ENCODE results near the gene BEST4. TPM values are rescaled to one million over a fixed set of nuclear protein-coding genes. Genes with fewer than 3 reads are reported as not detected.
"Not testable (repeated sequence)": the region's sequence is repeated elsewhere in the genome, so short reads cannot be mapped to it uniquely, and the experiment has no call there.

The BEST4 gene
- total RNA-seq, 2 experiments from 2014 or later, result 0.26 to 0.42 TPM

DNA sequence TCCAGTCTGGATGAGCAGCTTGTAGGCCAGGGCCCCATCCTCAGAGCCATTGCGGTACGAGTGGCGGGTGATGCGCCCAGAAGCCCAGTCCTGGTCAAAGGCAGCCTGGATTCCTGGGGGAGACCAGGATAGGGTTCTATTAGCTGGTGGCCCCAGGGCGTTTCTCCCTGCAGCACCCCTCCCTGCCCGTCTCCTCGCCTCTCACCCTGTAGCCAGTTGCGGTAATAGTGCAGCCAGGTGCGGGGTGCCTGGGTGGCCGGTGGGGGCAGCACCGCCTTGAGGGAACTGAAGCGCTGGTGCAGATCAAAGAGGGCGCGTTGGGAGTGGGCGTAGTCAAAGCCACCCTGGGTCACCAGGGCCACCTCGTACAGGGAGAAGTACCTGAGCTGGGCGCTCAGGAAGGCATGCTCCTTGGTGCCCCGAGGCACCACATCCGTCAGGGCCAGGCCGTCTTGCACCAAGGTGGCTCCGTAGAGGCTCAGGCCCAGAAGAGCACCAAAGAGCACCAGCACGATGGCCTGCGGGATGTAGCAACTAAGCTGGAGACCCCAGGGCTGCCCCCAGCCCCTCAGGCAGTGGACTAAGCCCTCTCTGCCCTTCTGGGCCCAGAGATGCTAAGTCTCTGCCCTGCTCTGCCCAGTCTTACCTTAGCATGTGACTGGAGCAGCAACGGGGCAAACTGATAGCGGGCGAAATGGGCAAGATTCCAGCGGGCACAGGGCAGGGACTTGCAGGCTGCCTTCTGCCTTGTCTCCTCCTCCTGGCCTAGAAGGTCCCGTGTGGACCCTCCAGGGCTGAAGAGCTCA is 39.4 kb upstream of the BEST4 start:
- H3K27me3 Mint-ChIP-seq (ENCODE audit: low read depth), result no peaks in the 10 kb centered on the region
- no peaks in the 10 kb centered on the region for H3K9me3 Mint-ChIP-seq (ENCODE audit: insufficient read depth)
- H3K4me1 Mint-ChIP-seq (ENCODE audit: low read depth), result peaks cover 10% of the 10 kb centered on the region
- no peaks in the 10 kb centered on the region for H3K36me3 Mint-ChIP-seq (ENCODE audit: low read depth)
- CTCF ChIA-PET, result interaction anchor here (1.1 to 2.2 kb wide), 2 partner anchors 8 to 34 kb away, joined by 4 to 9 read pairs; no protein-coding TSS in a partner anchor
- no peak overlapping the region for H3K4me3 Mint-ChIP-seq
- H3K27ac Mint-ChIP-seq, result no peak overlapping the region
- ATAC-seq, result no peak
- POLR2A ChIA-PET, result interaction anchor here (0.9 to 16.3 kb wide), 5 partner anchors 8 to 100 kb away, joined by 3 to 564 read pairs (median 5); partner anchors contain the start of genes PLK3 and RNU5D-1
- no peak for DNase-seq

DNA sequence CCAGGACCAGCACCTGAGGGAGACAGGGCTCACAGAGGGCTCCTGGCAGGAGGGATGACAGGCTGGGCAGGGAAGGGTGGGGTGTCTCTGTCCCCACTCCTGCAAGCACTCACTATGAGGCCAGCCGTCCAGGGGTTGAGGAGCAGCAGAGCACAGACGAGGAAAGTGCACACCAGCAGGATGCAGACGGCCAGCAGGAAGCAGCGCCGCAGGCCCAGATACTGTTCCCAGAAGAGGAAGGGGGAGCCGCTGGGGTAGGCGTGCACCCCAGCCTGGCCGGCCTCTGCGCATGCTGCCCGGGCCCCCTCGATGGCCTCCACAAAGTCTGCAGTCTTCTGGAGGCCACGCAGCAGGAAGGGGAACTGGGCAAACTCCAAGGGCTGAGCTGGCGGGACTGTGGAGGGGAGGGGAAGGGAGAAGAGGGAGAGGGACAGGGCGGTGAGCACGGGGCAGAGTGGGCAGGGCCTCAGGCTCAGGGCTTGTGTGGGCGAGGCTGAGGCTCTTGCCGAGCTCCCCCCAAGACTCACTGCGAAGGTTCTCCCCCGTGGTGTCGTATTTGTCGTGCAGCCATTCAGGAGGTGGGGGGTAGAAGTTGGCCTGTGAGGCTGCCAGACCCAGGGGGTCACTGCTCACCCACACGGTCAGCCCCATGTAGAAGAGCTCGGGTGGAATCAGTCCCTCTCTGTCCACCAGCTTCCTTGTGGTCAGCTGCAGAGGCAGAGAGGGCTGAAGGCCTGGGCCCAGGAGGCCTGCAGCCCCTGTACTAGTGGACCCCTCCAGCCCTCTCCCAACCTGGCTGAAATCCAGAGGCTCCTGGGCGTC is 38.6 kb upstream of the BEST4 start:
- H3K27ac Mint-ChIP-seq, result no peak overlapping the region
- no peaks in the 10 kb centered on the region for H3K36me3 Mint-ChIP-seq (ENCODE audit: low read depth)
- H3K27me3 Mint-ChIP-seq (ENCODE audit: low read depth), result no peaks in the 10 kb centered on the region
- DNase-seq, result no peak
- H3K9me3 Mint-ChIP-seq (ENCODE audit: insufficient read depth), result no peaks in the 10 kb centered on the region
- no peak overlapping the region for H3K4me3 Mint-ChIP-seq
- POLR2A ChIA-PET, result interaction anchor here (0.9 to 16.3 kb wide), 5 partner anchors 7 to 99 kb away, joined by 3 to 564 read pairs (median 5); partner anchors contain the start of genes PLK3 and RNU5D-1
- CTCF ChIA-PET, result interaction anchor here (1.1 to 2.2 kb wide), 2 partner anchors 9 to 33 kb away, joined by 4 to 9 read pairs; no protein-coding TSS in a partner anchor
- no peak for ATAC-seq
- peaks cover 15% of the 10 kb centered on the region for H3K4me1 Mint-ChIP-seq (ENCODE audit: low read depth)

DNA sequence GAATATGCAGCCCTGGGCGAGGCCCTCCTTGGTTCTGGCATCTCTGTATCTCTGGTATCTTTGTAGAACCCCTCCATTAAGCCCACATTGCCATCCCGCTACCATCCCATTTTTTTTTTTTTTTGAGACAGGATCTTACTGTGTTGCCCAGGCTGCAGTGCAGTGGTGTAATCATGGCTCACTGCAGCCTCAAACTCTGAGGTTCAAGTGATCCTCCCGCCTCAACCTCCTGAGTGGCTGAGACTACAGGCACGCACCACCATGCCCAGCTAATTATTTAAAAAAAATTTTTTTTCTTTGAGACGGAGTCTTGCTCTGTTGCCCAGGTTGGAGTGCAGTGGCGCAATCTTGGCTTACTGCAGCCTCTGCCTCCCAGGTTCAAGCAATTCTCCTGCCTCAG is 36.4 kb upstream of the BEST4 start:
- ATAC-seq; DNase-seq; H3K4me3 Mint-ChIP-seq; H3K36me3 Mint-ChIP-seq (ENCODE audit: low read depth); H3K27me3 Mint-ChIP-seq (ENCODE audit: low read depth); H3K9me3 Mint-ChIP-seq (ENCODE audit: insufficient read depth); H3K27ac Mint-ChIP-seq: not testable (repeated sequence)
- POLR2A ChIA-PET, result interaction anchor here (0.6 to 16.3 kb wide), 4 partner anchors 20 to 97 kb away, joined by 3 to 713 read pairs (median 284); partner anchors contain the start of genes BEST4, BTBD19, DYNLT4 and PLK3
- peaks cover 33% of the 10 kb centered on the region for H3K4me1 Mint-ChIP-seq (ENCODE audit: low read depth)
- CTCF ChIA-PET, result interaction anchor here (1.6 kb wide), 1 partner anchor 13 kb away, joined by 3 read pairs; no protein-coding TSS in a partner anchor

DNA sequence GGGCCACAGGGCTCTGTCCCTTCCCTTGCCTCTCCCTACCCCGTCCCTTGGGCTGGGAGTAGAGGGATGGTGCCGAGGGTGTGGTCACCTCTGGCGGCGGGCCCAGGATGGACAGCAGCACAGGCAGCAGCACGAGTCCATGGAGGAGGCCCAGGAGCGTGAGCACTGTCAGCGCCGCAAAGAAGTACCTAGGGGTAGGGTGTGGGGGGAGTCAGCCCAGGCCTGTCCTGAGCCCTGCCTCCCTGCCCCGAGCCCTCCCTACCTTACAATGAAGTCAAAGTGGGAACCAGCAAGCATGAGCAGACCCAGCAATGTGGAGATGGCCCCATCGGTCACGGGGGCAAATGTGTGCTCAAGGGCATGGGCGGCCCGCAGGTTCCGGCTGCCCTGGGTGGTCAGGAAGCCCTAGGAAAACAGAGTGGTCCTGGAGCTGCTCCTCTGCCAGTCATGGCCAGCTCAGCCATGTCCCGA is 35.0 kb upstream of the BEST4 start:
- no peaks in the 10 kb centered on the region for H3K27me3 Mint-ChIP-seq (ENCODE audit: low read depth)
- ChIA-PET CTCF (interaction anchor here (1.6 to 2.8 kb wide), 4 partner anchors 23 to 189 kb away, joined by 5 to 10 read pairs (median 8); partner anchors contain the start of genes HECTD3, PLK3 and UROD), POLR2A (interaction anchor here (1.0 to 16.3 kb wide), 5 partner anchors 19 to 188 kb away, joined by 3 to 713 read pairs (median 115); partner anchors contain the start of genes BEST4, BTBD19, DYNLT4 and HECTD3)
- DNase-seq (no peak), ATAC-seq (no peak)
- H3K36me3 Mint-ChIP-seq (ENCODE audit: low read depth), result no peaks in the 10 kb centered on the region
- H3K27ac Mint-ChIP-seq, result peak overlapping the region; percentile 30
- H3K4me1 Mint-ChIP-seq (ENCODE audit: low read depth), result peaks cover 43% of the 10 kb centered on the region
- H3K9me3 Mint-ChIP-seq (ENCODE audit: insufficient read depth), result no peaks in the 10 kb centered on the region
- H3K4me3 Mint-ChIP-seq, result no peak overlapping the region

DNA sequence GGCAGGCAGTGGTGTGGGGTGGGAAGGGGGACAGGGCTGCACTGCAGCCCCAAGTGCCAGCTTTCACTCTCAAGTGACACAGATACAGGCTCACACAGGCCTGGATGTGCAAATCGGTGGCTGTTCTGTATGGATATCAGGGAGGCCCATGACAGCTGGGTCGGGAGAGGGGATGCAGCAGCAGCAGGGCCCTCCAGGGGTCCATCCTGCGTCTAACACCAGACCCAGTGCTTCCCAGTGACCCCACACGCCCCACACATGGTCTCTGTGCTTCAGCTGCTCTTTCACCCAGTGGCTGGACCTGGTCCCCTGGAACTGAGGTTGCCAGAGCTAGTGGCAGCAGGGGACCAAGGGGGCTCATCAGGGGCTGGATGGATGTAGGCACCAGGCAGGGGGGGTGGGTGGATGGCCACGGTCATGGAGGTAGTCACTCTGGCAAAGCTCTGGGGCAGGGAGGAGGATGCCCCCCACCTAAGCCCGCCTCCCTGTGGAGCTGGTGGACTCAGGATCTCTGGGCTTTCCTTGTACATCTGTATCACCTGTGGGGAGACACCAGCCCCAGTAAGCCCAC is 34.2 kb upstream of the BEST4 start:
- ATAC-seq (no peak), DNase-seq (no peak)
- Mint-ChIP-seq H3K36me3 (ENCODE audit: low read depth) (no peaks in the 10 kb centered on the region), H3K27me3 (ENCODE audit: low read depth) (no peaks in the 10 kb centered on the region), H3K4me3 (no peak overlapping the region), H3K27ac (no peak overlapping the region), H3K4me1 (ENCODE audit: low read depth) (peaks cover 48% of the 10 kb centered on the region), H3K9me3 (ENCODE audit: insufficient read depth) (no peaks in the 10 kb centered on the region)
- ChIA-PET CTCF (interaction anchor here (0.8 to 2.8 kb wide), 9 partner anchors 9 to 481 kb away, joined by 3 to 10 read pairs (median 5); partner anchors contain the start of genes HECTD3, PLK3 and UROD), POLR2A (interaction anchor here (0.6 to 16.3 kb wide), 7 partner anchors 8 to 189 kb away, joined by 5 to 713 read pairs (median 40); partner anchors contain the start of genes BEST4, BTBD19, DYNLT4 and HECTD3)

DNA sequence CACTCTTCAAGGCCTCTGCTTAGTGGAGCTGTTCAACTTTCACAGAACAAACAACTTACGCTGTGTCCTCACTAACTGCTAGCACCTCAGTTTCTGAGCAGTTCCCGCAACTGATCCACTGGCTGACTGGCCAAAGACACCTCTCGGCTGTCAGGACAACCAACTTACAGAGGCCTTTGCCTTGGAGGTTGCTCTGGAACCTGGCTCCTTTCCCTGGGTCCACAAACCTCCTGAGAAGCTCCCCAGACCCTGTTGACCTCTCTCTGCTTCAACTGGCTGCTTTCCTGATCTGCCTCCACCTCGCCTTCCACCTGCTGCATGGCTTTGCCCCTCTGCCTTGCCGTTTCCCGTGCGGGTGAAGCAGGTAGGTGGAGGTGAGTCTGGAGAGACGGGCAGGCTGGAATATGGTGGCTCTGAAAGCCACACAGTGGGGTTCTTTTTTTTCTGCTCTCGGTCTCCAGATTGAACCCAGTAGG is 33.3 kb upstream of the BEST4 start:
- H3K4me3 Mint-ChIP-seq, result peak overlapping the region; percentile 92
- ChIA-PET POLR2A (interaction anchor here (0.6 to 16.3 kb wide), 11 partner anchors 8 to 190 kb away, joined by 4 to 713 read pairs (median 31); partner anchors contain the start of genes BEST4, BTBD19, DYNLT4 and HECTD3), CTCF (interaction anchor here (1.0 to 4.8 kb wide), 10 partner anchors 10 to 191 kb away, joined by 3 to 46 read pairs (median 6); partner anchors contain the start of genes HECTD3, PLK3 and UROD)
- no peaks in the 10 kb centered on the region for H3K9me3 Mint-ChIP-seq (ENCODE audit: insufficient read depth)
- peaks cover 47% of the 10 kb centered on the region for H3K4me1 Mint-ChIP-seq (ENCODE audit: low read depth)
- H3K36me3 Mint-ChIP-seq (ENCODE audit: low read depth), result no peaks in the 10 kb centered on the region
- H3K27ac Mint-ChIP-seq, result peak overlapping the region; percentile 100
- ATAC-seq (no peak), DNase-seq (no peak)
- no peaks in the 10 kb centered on the region for H3K27me3 Mint-ChIP-seq (ENCODE audit: low read depth)

DNA sequence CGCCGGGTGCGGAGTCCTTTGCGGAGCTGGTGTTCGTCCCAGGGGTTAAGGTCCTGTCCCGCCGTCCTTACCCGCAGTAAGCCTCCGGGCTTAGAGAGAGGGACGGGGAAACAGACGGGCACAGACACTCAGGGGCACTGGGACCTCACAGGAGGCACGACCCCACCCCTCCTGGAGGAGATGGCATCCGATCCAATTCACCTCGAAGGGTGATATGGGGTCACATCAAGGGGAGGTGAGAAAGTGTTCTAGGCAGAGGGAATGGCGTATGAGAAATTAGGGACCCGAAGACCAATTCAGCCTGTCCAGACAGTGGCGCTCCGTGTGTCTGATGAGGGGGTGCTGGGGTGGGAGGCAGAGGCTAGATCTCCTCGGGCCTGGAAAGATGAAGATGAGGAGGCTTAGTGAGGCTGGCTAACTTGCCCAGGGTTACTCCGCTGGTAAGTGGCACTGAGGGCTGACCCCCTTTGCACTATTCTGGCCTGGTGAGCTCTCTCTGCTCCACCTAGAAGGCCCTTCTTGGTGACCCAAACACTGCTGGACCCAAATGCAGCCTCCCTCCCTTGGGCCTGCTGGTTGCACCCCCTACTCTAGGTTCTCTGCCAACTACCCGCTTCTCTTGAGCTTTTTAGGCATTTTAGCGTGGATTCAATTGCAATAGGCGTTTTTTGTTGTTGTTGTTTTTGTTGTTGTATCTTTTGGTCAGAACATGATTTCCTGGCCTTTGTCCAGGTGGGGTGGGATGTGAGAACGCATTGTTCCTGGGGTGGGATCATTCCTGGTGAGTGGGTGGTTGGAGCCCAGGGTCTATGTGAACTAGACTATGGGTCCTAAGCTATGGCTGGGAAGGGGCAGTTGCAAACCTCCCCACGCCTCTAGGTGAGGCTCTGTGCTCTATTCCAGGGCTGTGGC is 32.6 kb upstream of the BEST4 start:
- Mint-ChIP-seq H3K4me1 (ENCODE audit: low read depth) (peaks cover 45% of the 10 kb centered on the region), H3K4me3 (peak overlapping the region; percentile 92)
- no peak for ATAC-seq

DNA sequence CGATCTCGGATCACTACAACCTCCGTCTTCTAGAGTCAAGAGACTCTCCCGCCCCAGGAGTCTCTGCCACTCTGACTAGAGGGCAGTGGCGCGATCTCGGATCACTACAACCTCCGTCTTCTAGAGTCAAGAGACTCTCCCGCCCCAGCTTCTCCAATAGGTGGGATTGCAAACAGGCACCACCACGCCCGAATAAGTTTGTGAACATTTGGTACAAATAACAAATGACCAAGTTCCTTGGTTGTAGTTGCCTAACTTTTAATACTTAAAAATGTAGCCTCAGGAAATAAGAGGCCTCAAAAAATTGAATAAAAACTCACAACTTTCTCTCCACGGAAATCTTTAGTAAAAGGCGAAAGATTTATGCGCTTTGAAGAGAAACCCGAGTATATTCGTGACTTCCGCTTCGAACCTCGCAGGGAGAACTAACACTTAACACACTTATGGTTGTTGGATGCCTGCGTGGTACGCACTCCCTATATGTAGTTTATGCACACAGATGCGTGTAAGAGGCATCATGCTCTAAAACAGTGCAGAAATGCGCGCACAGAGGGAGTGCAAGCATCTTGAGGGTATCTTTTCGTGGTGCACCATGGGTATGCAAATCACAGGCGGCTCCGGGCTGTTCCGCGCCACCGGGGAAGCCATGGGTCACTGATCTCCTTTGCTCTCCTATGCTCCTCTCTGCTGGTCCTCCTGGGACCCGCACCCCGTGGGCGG is 31.8 kb upstream of the BEST4 start:
- DNase-seq (peak; percentile 92), ATAC-seq (peak; percentile 92)
- Mint-ChIP-seq H3K27me3 (ENCODE audit: low read depth) (no peaks in the 10 kb centered on the region), H3K27ac (peak overlapping the region; percentile 100), H3K4me1 (ENCODE audit: low read depth) (peaks cover 51% of the 10 kb centered on the region), H3K36me3 (ENCODE audit: low read depth) (peaks cover 10% of the 10 kb centered on the region), H3K9me3 (ENCODE audit: insufficient read depth) (no peaks in the 10 kb centered on the region), H3K4me3 (peak overlapping the region; percentile 92)
- POLR2A ChIA-PET, result interaction anchor here (0.6 to 16.3 kb wide), 43 partner anchors 8 to 765 kb away, joined by 3 to 713 read pairs (median 5); partner anchors contain the start of genes BEST4, BTBD19, DYNLT4 and EIF2B3
- CTCF ChIA-PET, result interaction anchor here (0.7 to 4.8 kb wide), 17 partner anchors 10 to 192 kb away, joined by 3 to 46 read pairs (median 4); partner anchors contain the start of genes HECTD3, PLK3, RNU5D-1 and UROD

More for the DNA sequence above, 32.6 kb upstream of the BEST4 start:
- ChIA-PET POLR2A (interaction anchor here (0.7 to 16.3 kb wide), 14 partner anchors 7 to 670 kb away, joined by 3 to 713 read pairs (median 22); partner anchors contain the start of genes BEST4, BTBD19, DYNLT4 and HECTD3), CTCF (interaction anchor here (0.8 to 4.8 kb wide), 8 partner anchors 10 to 191 kb away, joined by 3 to 46 read pairs (median 6); partner anchors contain the start of genes HECTD3, PLK3, RNU5D-1 and UROD)
- H3K36me3 Mint-ChIP-seq (ENCODE audit: low read depth), result peaks cover 4% of the 10 kb centered on the region
- no peak for DNase-seq
- no peaks in the 10 kb centered on the region for H3K9me3 Mint-ChIP-seq (ENCODE audit: insufficient read depth)
- peak overlapping the region; percentile 100 for H3K27ac Mint-ChIP-seq
- no peaks in the 10 kb centered on the region for H3K27me3 Mint-ChIP-seq (ENCODE audit: low read depth)

DNA sequence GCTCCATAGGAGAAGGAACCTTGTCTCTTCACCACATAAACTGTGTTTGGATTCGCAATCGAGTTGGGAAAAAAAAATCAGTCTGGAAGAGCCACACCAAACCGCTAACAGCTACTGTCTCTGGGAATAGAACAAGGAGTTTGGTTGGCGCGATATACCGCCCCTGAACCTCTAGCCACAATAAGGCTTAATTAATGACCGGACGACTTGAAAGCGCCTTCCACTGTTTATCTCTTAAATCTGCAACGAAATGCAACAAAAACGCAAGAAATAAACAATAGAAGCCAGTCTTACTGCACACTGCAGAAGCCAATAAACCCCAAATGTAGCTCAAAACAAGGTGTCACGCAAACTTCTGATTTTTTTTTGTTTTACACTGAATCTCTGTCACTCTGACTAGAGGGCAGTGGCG is 31.2 kb upstream of the BEST4 start:
- no peak for ATAC-seq
- Mint-ChIP-seq H3K27ac (peak overlapping the region; percentile 100), H3K9me3 (ENCODE audit: insufficient read depth) (no peaks in the 10 kb centered on the region), H3K27me3 (ENCODE audit: low read depth) (no peaks in the 10 kb centered on the region), H3K4me3 (peak overlapping the region; percentile 92), H3K4me1 (ENCODE audit: low read depth) (peaks cover 55% of the 10 kb centered on the region), H3K36me3 (ENCODE audit: low read depth) (peaks cover 11% of the 10 kb centered on the region)
- POLR2A ChIA-PET, result interaction anchor here (0.6 to 16.3 kb wide), 39 partner anchors 8 to 766 kb away, joined by 3 to 713 read pairs (median 5); partner anchors contain the start of genes BEST4, BTBD19, DYNLT4 and EIF2B3
- DNase-seq, result no peak
- CTCF ChIA-PET, result interaction anchor here (0.7 to 4.8 kb wide), 15 partner anchors 9 to 191 kb away, joined by 3 to 46 read pairs (median 4); partner anchors contain the start of genes DYNLT4, PLK3 and RNU5D-1
